ENCODE measurements around the gene TRPC6. TPM values are rescaled to one million over a fixed set of nuclear protein-coding genes. Genes with fewer than 3 reads are reported as not detected.

The TRPC6 gene
- total and polyA plus RNA-seq, 9 of the 15 experiments (the other 6 are each of a cell fraction or from before 2014, with no cell fraction given): not detected

- no peak overlapping the region for H3K27ac ChIP-seq (ENCODE audit: extremely low read depth, low read depth, low read length)
- H2AFZ ChIP-seq (ENCODE audit: low read depth, low read length): no peak overlapping the region
- no peaks in the 10 kb centered on the region for H3K36me3 ChIP-seq (ENCODE audit: control insufficient read depth, insufficient read depth, low read length)
- no peaks in the 10 kb centered on the region for H3K4me1 ChIP-seq (replicated peaks in 1 of 2; ENCODE audit: control insufficient read depth in 2 of 2, insufficient read depth in 2 of 2, low read length in 2 of 2)
- H3K27me3 ChIP-seq (ENCODE audit: control insufficient read depth in 2 of 2, insufficient read depth in 2 of 2, low read length in 2 of 2): no peaks in the 10 kb centered on the region
- intact Hi-C loops (cut with micrococcal nuclease) (loop anchor here (10.0 kb wide), 1 partner anchor 855 kb away; no protein-coding TSS in a partner anchor), in situ Hi-C loops (cut with MboI) (no loop called here)
- WGBS (ENCODE audit: insufficient coverage, low coverage, missing lambda C conversion rate): 0% methylated on average over 2 of the region's 2 CpGs
- no peak overlapping the region for H3K9ac ChIP-seq (ENCODE audit: insufficient read depth in 1 of 2, low read depth in 2 of 2, low read length in 2 of 2)
- no peak overlapping the region for H3K4me2 ChIP-seq (ENCODE audit: insufficient read depth, low read length)
- TF ChIP-seq ATF7 (IDR thresholded peaks at IDR 0.05) (no peak), ZBTB1 (CRISPR knock-in tag; IDR thresholded peaks at IDR 0.05; ENCODE audit: borderline replicate concordance, low read depth) (no peak), NFE2 (IDR thresholded peaks at IDR 0.05; ENCODE audit: low read depth) (no peak), KLF13 (tag; IDR thresholded peaks at IDR 0.05; ENCODE audit: borderline replicate concordance, low read depth) (no peak), AFF4 (CRISPR knock-in tag; IDR thresholded peaks at IDR 0.05) (no peak), ZNF174 (CRISPR knock-in tag; IDR thresholded peaks at IDR 0.05) (no peak), SMC3 (conservative IDR thresholded peaks at IDR 0.05; ENCODE audit: insufficient read depth, low read depth, low read length) (no peak), CHD4 (IDR thresholded peaks at IDR 0.05; ENCODE audit: insufficient read depth, insufficient replicate concordance, low read depth, low read length, poor library complexity, severe bottlenecking) (no peak), SMAD1 (IDR thresholded peaks at IDR 0.05; ENCODE audit: low read depth, low read length, partially characterized antibody) (no peak), FIP1L1 (IDR thresholded peaks at IDR 0.05; ENCODE audit: low read depth, low read length, poor library complexity, severe bottlenecking) (no peak), BHLHE40 (IDR thresholded peaks at IDR 0.05; ENCODE audit: low read length) (no peak), NUFIP1 (IDR thresholded peaks at IDR 0.05; ENCODE audit: partially characterized antibody) (no peak), EZH2 (IDR thresholded peaks at IDR 0.05; ENCODE audit: borderline replicate concordance, low read depth, low read length) (no peak), NFIX (CRISPR knock-in tag; IDR thresholded peaks at IDR 0.05; ENCODE audit: low read depth) (no peak), SMARCC2 (IDR thresholded peaks at IDR 0.05; ENCODE audit: low read depth) (no peak), MTA1 (IDR thresholded peaks at IDR 0.05; ENCODE audit: borderline replicate concordance) (no peak), TARDBP (IDR thresholded peaks at IDR 0.05) (no peak), PYGO2 (tag; IDR thresholded peaks at IDR 0.05) (no peak)
- no peaks in the 10 kb centered on the region for H3K9me1 ChIP-seq (ENCODE audit: control insufficient read depth, insufficient read depth, low read length)
- no peak overlapping the region for H3K4me3 ChIP-seq
- no TSS peak for BruUV-seq (replicated peaks)
- H3K79me2 ChIP-seq (ENCODE audit: control insufficient read depth, insufficient read depth, low read length): no peaks in the 10 kb centered on the region
- H3K9me3 ChIP-seq (replicated peaks; ENCODE audit: control insufficient read depth, insufficient read depth, low read depth, low read length): no peaks in the 10 kb centered on the region
- FAIRE-seq: no peak
- H4K20me1 ChIP-seq (replicated peaks; ENCODE audit: control insufficient read depth, insufficient read depth, low read length): no peaks in the 10 kb centered on the region
- CTCF ChIA-PET (ENCODE audit: low intra/inter-chr PET ratio): no interaction called here
- DNase-seq (ENCODE audit: extremely low read depth in 1 of 4, low spot score in 3 of 4): no peak
- no peak for ATAC-seq
- POLR2A ChIA-PET: no interaction called here
Measured at GRCh38 chr11:101429703-101430540, 153.9 kb downstream of the TRPC6 start.

All from K562 (cell line).